ENCODE results near the gene R3HDM2. TPM values are rescaled to one million over a fixed set of nuclear protein-coding genes. Genes with fewer than 3 reads are reported as not detected.

Gene R3HDM2
- total RNA-seq, 2 experiments from 2014 or later: 25.8 to 47.2 TPM

DNA sequence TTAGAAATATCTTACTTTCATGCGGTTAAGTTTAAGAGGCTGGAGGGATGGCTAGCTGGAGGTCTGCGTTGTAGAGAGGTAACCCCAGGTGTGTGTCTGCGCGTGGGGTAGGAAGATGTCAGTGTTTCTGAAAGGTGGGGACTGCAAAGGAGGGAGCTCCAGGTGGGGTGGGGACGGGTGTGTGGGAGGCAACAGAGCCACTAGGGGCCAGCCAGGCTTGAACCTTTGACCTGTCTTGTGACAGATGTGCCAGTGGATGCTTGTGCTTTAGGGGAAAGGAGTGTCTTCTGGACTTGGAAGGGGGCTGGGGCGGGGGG lies 29.6 kb upstream of the R3HDM2 start:
- Histone ChIP-seq H4K20me1 (ENCODE audit: insufficient read depth, low read length) (no peaks in the 10 kb centered on the region), H3K27ac (ENCODE audit: low read depth, low read length, poor library complexity, severe bottlenecking) (peak overlapping the region; percentile 71), H3K36me3 (ENCODE audit: insufficient read depth, low read length) (no peaks in the 10 kb centered on the region), H3K9me3 (ENCODE audit: low read length) (no peaks in the 10 kb centered on the region), H3K4me3 (ENCODE audit: low read depth, low read length, poor library complexity, severe bottlenecking) (peak overlapping the region; percentile 77), H3K9me2 (ENCODE audit: insufficient read depth, low read length) (no peaks in the 10 kb centered on the region), H3K79me2 (ENCODE audit: insufficient read depth, low read depth, low read length) (no peaks in the 10 kb centered on the region), H3K4me2 (ENCODE audit: low read length) (peak overlapping the region; percentile 90), H2AFZ (ENCODE audit: low read length) (no peak overlapping the region), H3K4me1 (ENCODE audit: insufficient read depth, low read length, poor library complexity, severe bottlenecking) (peaks cover 35% of the 10 kb centered on the region)
- ChIA-PET CTCF (ENCODE audit: unreplicated experiment) (interaction anchor here (0.6 kb wide), 2 partner anchors 18 to 262 kb away, joined by 3 to 4 read pairs; no protein-coding TSS in a partner anchor), POLR2A (interaction anchor here (1.2 kb wide), 2 partner anchors 19 to 231 kb away, joined by 3 to 5 read pairs; partner anchors contain the start of genes ARHGAP9 and SHMT2)
- no peak for TF ChIP-seq CTCF (conservative IDR thresholded peaks at IDR 0.05; ENCODE audit: low read length)
- TF ChIP-seq EZH2phosphoT487 (IDR thresholded peaks at IDR 0.05; ENCODE audit: borderline replicate concordance, low read depth, low read length): no peak
- no TSS peak for BruUV-seq (replicated peaks)
- DNase-seq (ENCODE audit: low spot score): peak; percentile 60
- intact Hi-C loops (cut with micrococcal nuclease; ENCODE audit: unreplicated experiment): loop anchor here (5.0 kb wide), 1 partner anchor 218 kb away; no protein-coding TSS in a partner anchor

- Histone ChIP-seq H2AFZ (ENCODE audit: low read length) (peak within 1 kb of the TSS; percentile 81), H3K4me1 (ENCODE audit: insufficient read depth, low read length, poor library complexity, severe bottlenecking) (peaks cover 41% of the 10 kb centered on the region), H4K20me1 (ENCODE audit: insufficient read depth, low read length) (no peaks in the 10 kb centered on the region), H3K9me2 (ENCODE audit: insufficient read depth, low read length) (no peaks in the 10 kb centered on the region), H3K36me3 (ENCODE audit: insufficient read depth, low read length) (no peaks in the 10 kb centered on the region), H3K79me2 (ENCODE audit: insufficient read depth, low read depth, low read length) (no peaks in the 10 kb centered on the region), H3K4me2 (ENCODE audit: low read length) (peak within 1 kb of the TSS; percentile 90), H3K9me3 (ENCODE audit: low read length) (no peaks in the 10 kb centered on the region), H3K27ac (ENCODE audit: low read depth, low read length, poor library complexity, severe bottlenecking) (peak within 1 kb of the TSS; percentile 71), H3K4me3 (ENCODE audit: low read depth, low read length, poor library complexity, severe bottlenecking) (peak within 1 kb of the TSS; percentile 77)
- no TSS peak for BruUV-seq (replicated peaks)
- intact Hi-C loops (cut with micrococcal nuclease; ENCODE audit: unreplicated experiment): loop anchor here (1.0 to 5.0 kb wide), 3 partner anchors 19 to 218 kb away; partner anchors contain the start of genes ARHGAP9 and DDIT3
- CTCF ChIA-PET (ENCODE audit: unreplicated experiment): interaction anchor here (0.6 to 1.6 kb wide), 2 partner anchors 10 to 18 kb away, joined by 3 to 4 read pairs; no protein-coding TSS in a partner anchor
- POLR2A ChIA-PET: interaction anchor here (0.7 to 2.0 kb wide), 3 partner anchors 20 to 198 kb away, joined by 4 to 10 read pairs (median 5); partner anchors contain the start of gene ARHGAP9
- DNase-seq (ENCODE audit: low spot score): no peak
- no peak for TF ChIP-seq EZH2phosphoT487 (IDR thresholded peaks at IDR 0.05; ENCODE audit: borderline replicate concordance, low read depth, low read length)
- TF ChIP-seq CTCF (conservative IDR thresholded peaks at IDR 0.05; ENCODE audit: low read length): no peak
Measured at GRCh38 chr12:57459750-57460467, 29.1 kb upstream of the R3HDM2 start, which contains the start of gene GLI1. Gene GLI1 (plus strand): TSS chr12:57459785. CDS start chr12:57463692, 3,907 bp downstream.
